ENCODE measurements around the gene NDUFB2.
"Not testable (repeated sequence)": the region's sequence is repeated elsewhere in the genome, so short reads cannot be mapped to it uniquely, and the experiment has no call there.

The NDUFB2 gene

GRCh38 chr7:140673063-140673773 is 23.3 kb upstream of the NDUFB2 start:
- peak; percentile 47 for DNase-seq

DNA sequence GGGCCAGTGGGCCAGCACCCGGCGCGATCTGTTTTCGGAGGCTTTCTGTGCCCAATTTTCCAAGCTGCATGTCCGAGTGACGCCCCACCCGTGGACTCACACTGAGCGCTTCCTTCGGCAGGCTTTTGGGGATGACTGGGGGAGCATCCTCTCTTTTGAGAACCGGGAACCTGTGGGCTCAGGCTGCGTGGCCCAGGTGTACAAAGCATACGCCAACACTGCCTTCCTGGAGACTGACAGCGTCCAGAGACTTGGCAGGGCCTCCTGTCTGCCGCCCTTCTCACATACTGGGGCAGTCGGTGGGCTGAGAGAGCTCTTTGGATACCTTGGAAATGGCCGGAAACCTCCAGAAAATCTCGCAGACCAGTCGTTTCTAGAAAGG is 22.7 kb upstream of the NDUFB2 start:
- DNase-seq, result no peak

- no peak for DNase-seq
These were observed 22.1 kb upstream of the NDUFB2 start for GRCh38 chr7:140674356-140674800.

DNA sequence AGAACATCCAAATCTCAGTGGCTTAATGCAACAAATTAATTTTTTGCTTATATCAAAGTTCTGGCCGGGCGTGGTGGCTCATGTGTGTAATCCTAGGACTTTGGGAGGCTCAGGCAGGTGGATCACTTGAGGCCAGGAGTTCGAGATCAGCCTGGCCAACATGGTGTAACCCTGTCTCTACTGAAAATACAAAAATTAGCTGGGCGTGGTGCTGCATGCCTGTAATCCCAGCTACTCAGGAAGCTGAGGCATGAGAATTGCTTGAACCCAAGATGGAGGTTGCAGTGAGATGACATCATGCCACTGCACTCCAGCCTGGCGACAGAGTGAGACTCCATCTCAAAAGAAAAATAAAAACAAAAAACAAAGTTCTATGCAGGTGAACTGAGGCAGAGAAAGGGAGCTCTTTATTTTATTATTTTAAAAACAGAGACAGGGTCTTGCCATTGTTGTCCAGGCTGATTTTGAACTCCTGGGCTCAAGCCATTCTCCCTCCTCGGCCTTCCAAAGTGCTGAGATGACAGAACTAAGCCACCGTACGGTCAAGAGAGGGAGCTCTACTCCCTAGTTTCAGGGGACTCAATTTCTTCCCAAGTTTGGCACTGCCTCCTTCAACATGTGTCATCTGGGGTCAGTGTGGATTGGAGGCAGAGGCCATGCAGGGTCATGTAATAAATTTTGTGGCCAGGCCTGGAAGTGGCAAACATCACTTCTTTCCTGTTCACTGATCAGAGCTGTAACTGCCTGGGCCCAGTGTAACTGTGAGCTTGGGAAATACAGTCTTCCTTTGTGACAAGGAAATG is 21.4 kb upstream of the NDUFB2 start:
- DNase-seq, result peak; percentile 69

DNA sequence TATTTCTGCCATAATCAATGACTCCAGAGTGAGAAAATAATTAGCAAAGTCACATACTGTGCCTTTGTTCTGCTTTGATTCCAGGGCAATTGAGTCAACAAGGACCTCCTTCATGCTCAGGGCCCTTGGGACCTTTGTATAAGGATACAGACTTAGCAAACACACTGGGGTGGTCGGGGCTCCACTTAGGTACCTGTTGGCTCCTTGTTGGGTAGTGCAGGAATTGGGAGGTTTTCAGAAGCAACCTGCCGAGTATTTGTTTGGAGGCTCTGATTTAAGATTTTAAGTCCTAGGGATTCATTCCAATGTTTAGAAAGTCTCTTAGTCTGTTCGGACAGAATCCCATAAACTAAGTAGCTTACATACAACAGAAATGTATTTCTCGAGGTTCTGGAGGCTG is 20.8 kb upstream of the NDUFB2 start:
- no peak for DNase-seq

- no peak for DNase-seq
These were observed 20.2 kb upstream of the NDUFB2 start for GRCh38 chr7:140676306-140676705.

GRCh38 chr7:140676956-140677355 is 19.6 kb upstream of the NDUFB2 start:
- DNase-seq, result not testable (repeated sequence)

DNA sequence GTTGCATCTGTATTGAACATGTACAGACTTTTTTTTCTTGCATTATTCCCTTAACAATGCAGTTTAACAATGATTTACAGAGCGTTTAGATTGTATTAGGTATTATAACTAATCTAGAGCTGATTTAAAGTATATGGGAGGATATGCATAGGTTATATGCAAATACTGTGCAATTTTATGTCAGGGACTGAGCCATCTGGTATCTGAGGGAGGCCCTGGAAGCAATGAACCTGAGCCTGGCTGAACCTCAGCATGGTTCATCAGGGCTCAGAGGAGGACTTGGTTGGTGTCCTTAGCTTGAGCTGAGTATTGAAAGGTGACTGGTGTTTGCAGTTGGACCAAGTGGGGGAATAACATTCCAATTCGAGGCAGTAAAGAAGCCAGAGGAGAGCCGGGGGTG is 19.0 kb upstream of the NDUFB2 start:
- no peak for DNase-seq

- DNase-seq, result no peak
These were observed 18.3 kb upstream of the NDUFB2 start for GRCh38 chr7:140678081-140678815.

DNA sequence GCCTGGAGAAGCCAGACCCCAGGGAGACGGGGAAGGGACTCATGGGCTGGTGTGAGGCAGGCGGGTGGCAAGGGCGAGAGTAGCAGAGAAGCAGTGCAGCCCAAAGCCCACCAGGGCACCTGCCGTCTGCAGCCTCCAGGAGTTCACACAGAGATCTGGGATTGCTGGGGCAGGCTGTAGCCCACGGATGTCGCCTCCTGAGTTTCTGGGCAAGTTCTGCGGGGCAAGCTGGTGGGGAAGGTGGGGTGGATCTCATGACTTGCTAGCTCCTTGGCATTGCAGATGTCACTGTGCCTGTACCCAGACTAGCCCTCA is 17.7 kb upstream of the NDUFB2 start:
- DNase-seq, result no peak

DNA sequence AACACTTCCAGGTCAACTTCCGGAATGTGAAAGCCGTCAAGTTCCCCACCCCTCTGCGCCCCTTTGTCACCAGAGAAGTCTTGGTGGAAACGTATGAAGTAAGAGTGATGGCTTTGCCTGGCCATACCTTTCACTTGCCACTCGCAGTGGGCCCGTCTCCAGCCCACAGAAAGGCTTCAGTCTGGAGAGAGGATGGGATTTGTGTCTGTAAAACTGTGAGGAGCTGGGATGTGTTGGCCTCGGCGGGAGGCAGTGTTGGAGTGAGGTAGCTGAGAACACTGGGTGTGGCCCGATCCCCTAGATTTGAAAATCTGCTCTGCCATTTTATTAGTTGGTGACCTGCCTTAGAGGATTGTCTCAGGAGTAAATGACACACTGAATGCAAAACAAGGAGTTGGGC is 17.3 kb upstream of the NDUFB2 start:
- no peak for DNase-seq

DNA sequence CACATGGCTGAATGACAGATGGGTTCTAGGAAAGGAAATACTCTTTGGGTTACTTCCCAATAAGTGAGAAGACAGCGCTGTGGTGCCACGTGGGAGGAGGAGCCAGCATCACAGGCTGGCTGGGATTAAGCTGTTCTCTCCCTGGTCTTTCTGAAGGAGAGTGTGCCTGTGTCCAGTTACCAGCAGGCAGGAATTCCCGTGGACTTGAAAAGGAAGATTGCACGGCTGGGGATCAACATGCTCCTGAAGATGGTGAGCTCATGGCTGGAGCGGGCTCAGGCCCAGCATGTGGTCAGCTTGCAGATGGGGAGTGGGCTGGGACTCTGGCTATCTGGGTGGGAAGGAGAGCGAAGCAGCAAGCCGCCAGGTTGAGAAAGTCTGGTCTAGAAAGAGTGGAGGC is 15.6 kb upstream of the NDUFB2 start:
- DNase-seq, result no peak

GRCh38 chr7:140681766-140682165 is 14.7 kb upstream of the NDUFB2 start:
- no peak for DNase-seq

GRCh38 chr7:140683657-140684056 is 12.9 kb upstream of the NDUFB2 start:
- no peak for DNase-seq

DNA sequence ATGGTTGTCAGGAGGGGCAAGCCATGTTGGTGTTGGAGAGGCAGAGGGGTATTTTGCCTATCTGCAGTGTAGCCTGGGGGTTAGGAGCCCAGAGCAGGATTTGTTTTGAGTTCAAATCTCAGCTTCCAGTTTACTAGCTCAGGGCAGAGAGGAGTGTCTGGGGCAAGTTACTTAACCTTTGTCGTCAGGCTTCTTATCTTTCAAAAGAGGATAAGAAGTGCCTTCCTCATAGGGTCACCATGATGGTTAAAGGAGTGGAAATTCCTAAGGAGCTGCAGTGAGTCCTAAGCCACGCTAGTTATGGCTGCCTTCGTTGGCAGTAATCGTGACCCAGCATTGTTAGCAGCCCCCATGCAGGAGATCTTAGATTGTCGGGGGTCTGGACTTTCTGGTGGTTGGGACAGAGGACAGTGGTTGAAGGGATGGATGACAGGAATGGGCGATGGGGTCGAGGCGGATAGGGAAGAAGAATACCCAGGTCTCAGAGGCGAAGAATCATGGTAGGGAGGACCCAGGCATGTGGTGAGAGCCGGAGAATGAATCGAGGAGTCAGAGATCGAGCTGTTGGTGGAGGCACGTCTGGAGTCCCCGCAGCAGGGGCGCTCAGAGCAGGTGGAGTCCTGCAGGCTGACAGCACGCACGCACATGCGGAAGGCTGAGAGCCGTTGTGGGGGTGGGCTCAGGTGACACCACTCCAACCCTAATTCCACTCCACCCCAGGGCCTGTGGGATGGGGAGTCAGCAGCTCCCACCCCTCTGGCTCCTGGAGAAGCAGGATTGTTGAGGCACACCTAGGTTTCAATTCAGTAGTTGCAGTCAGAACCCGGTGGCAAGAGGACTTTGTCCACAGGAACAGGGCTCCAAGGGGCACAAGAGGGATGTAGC is 12.2 kb upstream of the NDUFB2 start:
- DNase-seq, result no peak

DNA sequence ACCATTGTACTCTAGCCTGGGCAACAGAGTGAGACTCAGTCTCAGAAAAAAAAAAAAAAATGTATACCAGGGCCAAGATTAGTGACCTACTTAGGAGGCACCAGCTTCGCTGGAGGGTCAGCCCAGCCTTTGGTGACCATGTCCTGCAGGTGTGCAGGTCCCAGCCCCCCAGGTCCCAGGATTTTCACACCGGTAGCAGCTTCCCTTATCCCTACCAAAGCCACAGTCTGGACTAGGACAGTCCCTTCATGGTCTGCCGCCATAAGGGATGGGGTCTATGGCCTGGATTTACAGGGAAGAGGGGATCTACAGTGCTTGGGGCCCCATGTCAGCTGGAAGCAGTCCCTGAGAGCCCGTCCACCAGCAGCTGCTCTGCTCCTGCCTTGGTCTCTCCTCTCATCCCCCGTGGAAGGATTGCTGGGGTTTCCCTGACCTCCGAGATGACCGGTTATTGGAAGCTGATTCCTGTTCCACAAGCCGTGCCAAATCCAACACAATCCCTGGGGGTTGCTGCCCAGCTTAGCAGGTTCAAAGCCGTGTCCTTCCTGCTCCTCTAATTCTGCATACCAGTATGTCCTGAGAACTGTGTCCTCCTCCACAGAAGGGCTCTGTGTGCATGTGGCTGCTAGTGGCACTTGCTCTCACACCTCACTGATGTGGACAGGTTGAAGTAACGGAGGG is 11.0 kb upstream of the NDUFB2 start:
- no peak for DNase-seq

DNA sequence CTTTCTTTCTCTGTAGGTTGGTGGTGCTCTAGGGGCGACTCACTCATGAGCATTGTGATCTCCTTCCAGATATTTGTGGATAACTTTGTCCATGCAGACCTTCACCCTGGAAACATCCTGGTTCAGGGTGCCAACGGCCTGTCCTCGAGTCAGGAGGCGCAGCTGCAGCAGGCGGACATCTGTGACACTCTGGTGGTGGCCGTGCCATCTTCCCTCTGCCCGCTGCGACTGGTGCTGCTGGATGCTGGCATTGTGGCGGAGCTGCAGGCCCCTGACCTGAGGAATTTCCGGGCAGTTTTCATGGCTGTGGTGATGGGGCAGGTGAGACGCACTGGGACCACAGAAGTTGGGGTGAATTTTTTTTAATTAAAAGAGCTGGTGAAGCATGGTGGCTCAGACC is 9.6 kb upstream of the NDUFB2 start:
- DNase-seq, result no peak

- no peak for DNase-seq
These were observed 8.2 kb upstream of the NDUFB2 start for GRCh38 chr7:140688341-140688740.

DNA sequence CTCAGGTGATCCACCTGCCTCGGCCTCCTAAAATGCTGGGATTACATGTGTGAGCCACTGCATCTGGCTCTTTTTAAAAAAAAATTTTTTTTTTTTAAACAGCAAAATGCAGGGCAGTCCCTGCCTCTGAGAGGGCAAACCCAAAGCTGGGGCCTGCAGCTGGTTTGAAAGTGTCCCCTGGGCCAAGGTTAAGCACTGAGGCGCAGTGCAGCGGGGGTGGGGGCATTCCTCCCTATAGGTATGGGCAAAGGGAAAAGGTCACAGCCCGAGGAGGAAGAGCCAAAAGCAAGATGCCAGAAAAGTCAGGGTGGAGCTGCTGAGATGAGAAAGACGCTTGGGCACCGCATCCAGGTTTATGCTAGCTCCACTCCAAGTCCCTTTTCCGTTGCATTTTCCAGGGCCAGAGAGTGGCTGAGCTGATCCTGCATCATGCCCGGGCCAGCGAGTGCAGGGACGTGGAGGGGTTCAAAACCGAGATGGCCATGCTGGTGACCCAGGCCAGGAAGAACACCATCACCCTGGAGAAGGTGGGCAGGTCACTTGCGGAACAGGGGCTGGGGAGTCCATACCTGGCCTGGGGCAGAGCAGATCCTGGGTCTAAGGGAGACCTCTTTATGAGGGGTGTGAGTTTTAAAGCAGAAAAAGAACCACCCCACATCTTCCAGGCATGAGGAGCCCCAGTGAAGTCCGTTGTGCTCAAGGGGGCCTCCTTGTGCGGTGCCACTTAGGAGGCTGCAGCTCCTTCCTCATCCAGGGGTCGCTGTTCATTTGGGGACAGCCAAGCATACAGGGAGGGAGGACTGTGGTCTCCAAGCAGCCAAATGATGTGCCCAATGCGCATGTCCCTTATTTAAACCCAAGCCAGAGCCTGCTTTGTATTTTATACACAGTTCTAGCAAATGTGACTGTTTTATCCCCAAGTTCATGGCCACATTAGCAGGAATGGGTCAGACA is 7.0 kb upstream of the NDUFB2 start:
- DNase-seq, result no peak

DNA sequence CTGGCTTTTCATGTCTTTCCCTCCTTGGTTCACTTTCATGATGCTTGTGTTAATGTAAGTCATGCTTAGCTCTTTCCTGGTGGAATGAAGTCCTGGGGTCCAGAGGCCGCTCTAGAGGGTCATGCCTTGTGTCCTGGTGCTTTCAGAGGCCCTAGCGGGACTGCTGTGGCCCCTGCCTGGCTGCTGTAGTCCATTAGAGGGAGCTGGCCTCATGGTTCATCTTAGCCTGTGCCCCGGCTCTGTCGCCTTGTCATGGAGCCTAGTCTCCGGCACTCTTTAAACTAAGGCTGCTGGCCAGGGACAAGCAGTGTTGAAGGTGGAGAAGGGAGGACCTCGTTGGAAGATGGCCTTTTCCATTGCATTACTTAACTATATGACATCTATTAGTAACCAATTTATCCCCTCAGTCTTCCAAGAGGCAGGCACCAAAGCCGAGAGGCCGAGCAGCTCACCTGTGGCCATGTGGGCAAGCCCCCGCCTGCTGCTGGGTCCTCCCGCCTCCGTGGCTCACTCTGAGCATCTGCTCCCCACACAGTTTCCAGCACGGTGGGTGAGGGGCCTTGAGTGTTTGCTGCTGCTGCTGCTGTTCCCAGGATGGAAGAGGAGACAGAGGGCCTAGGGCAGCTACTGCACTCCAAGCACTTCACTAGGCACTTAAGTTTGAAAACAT is 5.0 kb upstream of the NDUFB2 start:
- no peak for DNase-seq

GRCh38 chr7:140693849-140694248 is 2.7 kb upstream of the NDUFB2 start:
- not testable (repeated sequence) for DNase-seq
